NCI-H748 treated with DMSO at 0.1 percent for 48 hours (cell line): ENCODE data around the gene GPR18.
A peak's percentile ranks its signal among the peaks of the same experiment; 100 is the strongest.
"Not testable (repeated sequence)": the region's sequence is repeated elsewhere in the genome, so short reads cannot be mapped to it uniquely, and the experiment has no call there.

Experiments used
- DNase-seq: peaks from one replicate; lab custom pipeline; 2025; lab: John Stamatoyannopoulos, UW

GPR18 gene

DNA sequence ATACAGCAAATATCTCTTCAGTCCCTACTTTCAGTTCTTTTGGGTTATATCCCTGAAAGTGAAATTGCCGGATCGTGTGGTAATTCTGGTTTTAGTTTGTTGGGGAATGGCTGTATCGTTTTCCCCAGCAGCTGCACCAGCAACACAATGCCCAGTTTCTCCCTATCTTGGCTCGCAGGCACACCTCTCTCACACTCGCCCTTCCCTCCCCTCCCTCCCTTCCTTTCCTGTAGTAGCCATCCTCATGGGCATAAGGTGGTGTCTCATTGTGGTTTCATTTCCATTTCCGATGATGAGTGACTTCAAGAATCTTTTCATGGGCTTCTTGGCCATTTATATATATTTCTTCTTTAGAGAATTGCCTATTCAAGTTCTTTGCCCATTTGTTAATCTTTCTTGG lies 8.6 kb upstream of the GPR18 start:
- DNase-seq = no peak

DNA sequence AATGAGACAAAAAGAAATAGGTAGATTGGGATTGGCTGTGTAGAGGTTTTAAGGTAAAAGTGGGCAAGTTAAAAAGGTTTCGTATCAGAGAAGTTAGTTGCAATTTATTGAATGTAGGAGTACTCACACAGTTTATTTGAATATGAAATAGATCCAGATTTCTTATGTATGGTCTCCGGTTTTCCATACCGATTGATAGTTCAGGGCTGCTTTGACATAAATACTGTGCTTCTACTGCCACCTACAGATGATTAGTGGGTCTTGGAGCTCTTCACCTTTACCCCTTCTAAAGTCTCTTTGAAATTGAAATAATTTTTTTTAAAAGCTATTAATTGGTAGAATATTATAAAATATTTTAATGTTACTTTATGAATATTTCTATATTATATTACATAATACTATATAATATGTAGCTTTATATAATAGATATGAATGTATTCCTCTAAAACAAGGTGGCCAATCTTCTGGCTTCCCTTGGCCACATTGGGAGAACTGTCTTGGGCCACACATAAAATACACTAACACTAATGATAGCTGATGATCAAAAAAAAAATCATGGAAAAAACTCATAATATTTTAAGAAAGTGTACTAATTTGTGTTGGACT lies 7.7 kb upstream of the GPR18 start:
- peak; percentile 52 for DNase-seq

DNA sequence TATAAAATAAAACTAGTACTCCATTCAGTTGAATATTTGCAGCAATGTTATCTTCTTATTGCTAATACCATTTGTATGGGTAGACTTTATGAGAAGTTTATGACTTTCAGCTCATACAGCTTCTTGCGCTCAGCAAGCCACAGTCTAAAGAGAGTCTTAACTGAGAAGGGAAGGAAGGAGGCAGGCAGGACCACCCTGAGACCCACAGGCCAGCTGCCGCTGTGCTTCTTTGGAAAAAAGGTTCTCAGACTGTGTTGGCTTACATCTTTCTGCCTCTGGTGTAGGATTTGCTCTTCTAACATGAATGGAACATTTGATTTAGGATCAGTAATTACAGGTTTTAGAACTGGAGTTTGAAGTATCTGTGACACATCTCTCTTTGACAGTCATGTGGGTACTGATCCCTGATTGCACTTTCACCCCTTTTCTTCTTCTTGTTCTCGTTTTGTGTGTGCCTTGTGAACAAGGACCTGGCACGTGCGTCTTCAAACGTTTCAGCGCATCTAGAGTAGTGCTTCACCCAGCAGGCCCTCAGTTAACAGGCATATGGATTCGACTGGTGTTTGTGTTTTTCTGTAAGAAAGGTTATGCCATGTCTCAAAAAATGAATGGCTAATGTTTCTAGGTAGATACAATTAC lies 7.1 kb upstream of the GPR18 start:
- no peak for DNase-seq

DNA sequence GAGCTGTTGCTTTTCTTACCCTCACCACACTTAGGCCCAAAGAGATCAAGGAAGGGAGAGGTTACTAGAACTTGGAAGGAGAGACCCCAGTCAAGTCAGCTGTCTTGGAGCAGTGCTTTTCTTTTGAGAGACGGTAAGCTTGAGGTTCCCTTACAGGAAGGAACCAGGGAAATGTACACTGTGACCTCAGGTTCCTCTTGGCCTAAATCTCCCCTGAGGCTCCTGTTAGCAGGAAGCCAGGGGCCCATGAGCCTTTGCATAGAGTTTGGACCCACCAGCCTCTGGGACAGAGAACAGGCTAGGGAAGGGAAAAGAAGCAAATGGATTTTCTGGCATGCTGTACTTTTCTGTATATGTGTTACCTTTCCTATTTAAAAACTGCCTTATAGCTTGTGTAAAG lies 5.9 kb upstream of the GPR18 start:
- no peak for DNase-seq

DNA sequence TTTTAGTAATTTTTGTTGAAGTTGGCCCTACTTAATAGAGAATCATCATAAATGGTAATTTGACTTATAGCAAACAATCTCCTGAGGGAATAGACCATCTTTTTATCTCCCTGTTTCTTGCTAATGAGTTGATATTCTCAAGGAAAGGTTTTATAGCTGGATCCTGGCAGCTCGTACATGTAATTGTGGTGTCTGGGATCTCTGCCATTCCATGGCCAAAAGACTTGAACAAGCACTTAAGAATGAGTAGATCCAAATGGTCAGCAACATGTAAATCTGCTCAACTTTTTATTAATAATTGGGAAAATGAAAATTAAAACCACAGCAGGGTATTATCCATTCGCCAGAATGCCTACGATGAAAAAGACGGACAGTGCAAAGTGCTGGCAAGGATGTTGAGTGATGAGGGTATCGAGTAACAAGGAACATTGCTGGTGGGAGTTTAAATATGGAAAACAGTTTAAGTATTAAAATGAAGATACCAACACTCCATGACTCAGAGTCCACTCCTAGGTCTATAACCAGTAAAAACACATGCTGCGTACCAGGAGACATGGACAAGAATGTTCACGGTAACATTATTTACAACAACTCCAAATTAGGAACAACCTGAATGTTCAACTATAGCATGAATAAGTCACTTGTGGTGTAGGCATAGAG lies 5.1 kb upstream of the GPR18 start:
- DNase-seq = no peak

DNA sequence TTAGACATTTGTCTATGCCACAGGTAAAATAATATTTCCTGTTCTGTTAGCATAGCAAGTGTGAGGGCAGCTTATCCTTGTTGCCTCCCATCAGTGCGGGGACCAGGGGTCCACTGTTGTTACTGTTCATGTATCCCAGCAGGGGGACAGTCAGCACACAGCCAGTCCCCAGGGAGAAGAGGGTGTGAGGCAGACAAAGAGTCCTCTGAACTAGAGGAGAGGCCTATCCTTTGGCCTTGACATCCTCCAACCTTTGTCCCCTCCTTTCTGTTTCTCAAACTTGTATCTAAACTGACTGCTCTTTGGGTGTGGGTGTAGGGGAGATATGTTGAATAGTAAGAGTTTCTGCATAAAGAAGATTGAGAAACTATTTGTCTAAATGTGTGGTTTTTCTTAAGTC lies 2.9 kb upstream of the GPR18 start:
- no peak for DNase-seq

DNA sequence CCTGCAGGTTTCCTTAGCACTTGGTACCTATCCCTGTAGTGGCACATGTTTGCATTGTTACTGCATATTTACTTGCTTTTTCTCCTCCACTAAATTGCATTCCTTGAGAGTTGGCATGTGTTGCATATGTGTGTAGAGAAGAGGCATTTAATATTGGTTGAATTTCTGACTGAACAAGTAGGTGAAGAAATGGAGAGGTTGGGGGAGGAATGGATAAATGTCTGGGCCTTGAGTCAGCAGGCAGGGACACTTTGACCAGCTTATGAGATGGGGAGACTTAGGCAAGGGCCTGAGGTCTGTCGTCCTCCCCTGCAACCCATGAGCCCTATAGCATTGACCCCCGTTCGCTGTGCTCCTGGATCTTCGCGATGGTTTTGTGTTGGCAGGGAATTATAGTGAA lies 2.0 kb upstream of the GPR18 start:
- DNase-seq = no peak

DNA sequence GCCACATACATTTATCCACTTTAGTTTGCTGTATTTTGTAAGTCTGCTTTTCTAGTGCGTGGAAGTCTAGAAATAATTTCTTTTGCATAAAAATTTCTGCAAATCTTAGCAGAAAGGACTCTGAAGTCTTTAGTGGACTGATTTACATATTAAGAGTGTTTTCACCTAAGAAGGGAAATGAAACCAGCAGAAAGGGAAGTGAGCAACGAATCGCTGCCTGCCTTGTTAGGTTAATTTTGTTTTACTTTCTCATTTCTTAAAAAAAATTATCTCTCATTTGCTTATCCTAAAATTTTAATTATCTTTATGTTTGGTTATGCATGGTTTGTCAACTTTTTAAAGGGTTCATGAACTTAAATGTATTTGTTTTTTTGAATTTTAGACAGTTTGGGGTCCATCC lies 767 bp upstream of the GPR18 start:
- DNase-seq = no peak

DNA sequence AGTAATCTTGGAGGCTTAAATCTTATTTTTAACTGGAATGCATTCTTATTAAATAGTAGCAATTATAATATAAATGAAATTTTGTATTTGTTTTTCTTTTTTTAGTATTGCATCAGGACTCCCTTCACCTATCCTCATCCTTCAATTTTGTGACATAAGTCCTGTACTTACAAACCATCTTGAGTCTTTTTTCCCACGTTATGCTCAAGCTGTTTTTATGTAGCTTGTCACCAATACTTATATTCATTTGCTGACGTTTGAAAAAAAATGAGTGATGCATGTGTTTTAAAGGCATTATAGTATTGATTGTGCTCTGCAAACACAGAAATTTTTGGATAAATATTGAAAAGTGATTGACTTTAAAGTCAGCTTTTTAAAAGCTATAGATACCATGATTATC lies 888 bp downstream of the GPR18 start:
- DNase-seq = no peak

DNA sequence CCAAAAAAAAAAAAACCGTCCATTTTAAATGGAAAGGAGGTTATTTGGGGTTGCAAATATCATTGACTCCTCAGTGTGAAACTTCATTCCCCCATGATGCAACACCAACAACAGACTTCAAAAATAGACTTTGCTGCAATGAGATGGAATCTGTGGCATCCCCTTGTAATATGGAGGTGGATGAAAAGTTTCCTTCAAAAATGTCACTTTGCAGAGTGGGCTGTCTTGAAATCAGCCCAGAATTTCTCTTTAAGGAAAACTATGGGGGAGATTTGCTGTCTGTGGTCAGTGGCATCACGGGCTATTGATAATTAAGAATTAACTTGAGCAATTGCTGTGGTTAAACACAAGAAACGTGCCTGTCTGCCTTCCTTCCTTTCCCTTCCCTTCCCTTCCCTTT lies 1.5 kb downstream of the GPR18 start:
- DNase-seq = no peak

DNA sequence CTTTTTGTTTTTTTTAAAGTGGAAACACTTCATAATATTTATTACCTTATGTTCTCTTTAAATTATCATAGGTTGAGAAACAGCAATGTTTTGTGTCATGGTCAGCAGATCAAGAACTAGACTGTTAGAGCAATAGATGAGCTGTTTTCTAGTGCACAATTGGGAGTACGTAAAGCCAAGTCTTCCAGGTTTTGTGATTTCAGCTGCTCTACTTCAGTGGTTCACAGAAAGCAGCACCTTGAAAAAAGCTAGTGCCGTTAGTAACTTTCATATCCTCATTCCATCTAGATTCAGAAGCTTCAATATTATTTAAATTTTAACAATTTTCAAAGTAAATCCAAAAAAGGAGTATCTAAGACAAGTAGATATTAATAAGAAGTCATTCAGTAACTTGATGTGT lies 1.9 kb downstream of the GPR18 start:
- no peak for DNase-seq

DNA sequence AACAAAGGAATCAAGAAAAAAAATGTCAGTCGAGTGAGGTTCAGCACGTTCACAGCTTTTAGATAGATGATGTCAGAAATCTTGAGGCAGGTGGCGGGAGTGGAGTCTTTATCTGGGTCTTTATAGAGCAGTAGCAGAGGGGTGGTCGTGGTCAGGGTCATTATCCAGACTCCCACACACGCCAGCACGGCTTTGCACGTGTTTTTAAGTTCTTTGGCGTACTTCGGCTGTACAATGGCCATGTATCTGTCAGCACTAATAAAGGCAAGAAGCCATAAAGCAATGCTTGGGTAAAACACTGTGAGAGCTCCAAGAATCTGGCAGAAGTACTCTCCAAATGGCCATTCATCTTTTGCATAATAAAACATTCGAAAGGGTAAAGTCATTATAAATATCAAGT lies 2.9 kb downstream of the GPR18 start:
- DNase-seq = no peak

DNA sequence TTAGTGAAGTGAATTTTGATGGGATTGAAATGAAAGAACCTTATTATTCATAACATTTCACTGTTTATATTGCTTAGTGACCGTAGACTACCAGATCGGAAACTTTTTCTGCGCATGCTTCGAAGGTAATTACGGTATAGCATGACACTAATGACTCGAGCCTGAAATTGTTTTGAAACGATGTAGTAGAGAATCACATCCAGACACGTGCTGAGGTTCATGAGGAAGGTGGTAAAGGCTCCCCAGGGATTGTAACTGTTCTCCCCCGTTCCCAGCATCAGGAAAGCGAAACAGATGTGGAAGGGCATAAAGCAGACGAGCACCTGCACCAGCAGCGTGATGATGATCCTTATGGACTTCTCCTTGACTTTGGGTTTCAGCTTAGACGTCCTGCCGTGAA lies 3.3 kb downstream of the GPR18 start:
- DNase-seq = no peak

DNA sequence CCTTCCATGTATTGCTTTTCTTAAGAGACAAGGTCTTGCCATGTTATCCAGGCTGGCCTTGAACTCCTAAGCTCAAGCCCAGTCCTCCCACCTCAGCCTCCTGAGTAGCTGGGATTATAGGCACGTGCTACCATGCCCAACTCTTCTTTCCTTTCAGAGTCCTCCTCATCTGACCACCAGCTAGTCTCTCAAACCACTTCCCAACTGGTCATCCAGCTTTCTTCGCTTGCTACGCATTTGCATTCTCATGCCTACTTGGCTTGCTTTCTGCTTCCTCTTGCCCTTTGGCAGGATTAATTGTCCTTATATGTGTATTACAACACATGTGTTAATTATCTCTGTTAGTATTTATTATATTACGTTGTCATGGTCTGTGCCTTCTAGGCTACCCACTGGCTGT lies 6.3 kb downstream of the GPR18 start:
- DNase-seq = no peak

DNA sequence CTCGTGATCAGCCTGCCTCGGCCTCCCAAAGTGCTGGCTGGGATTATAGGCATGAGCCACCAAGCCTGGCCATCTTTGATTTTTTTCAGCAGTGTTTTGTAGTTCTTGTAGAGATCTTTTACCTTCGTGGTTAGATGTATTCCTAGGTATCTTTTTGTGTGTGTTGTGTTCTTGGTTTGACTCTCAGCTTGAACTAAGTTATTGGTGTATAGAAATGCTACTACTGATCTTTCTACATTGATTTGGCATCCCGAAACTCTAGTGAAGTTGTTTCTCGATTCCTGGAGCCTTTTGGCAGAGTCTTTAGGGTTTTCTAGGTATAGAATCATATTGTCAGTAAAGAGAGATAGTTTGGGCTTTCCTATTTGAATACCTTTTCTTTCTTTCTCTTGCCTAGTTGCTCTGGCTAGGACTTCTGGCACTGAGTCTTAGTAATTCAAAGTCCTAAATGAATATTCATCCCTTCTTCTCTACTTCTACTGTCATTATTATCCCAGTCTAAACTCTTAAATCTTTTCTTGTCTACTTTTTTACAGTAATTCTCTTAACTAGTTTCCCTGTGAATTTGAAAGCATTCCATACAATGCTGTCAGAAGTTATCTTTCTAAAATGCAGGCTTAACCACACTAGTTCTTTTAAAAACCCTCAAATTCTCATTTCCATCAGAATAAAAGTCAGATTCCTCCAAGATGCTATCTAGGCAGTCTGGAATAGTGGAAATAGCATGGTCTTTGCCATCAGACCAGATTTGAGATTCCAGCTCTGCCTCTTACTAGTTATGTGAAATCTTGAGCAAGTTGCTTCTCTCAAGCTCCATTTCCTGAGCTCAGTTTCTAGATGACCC lies 7.0 kb downstream of the GPR18 start:
- DNase-seq = no peak

DNA sequence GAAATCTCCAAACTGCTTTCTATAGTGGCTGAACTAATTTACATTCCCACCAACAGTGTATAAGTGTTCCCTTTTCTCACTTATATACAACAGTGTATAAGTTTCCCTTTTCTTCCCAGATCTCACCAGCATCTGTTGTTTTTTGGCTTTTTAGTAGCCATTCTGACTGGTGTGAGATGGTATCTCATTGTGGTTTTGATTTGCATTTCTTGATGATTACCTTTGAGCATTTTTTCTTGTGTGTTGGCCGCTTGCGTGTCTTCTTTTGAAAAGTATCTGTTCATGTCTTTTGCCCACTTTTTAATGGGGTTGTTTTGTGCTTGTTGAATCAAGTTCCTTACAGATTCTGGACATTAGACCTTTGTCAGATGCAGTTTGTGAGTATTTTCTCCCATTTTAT lies 8.6 kb downstream of the GPR18 start:
- not testable (repeated sequence) for DNase-seq

DNA sequence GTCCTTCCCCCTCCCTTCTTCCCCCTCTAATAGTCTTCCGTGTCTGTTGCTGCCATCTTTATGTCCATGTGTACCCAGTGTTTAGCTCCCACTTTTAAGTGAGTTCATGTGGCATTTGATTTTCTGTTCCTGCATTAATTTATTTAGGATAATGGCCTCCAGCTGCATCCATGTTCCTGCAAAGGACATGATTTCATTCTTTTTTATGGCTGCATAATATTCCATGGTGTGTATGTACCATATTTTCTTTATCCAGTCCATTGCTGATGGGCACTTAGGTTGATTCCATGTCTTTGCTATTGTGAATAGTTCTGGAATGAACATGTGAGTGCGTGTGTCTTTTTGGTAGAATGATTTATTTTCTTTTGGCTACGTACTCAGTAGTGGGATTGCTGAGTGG lies 9.0 kb downstream of the GPR18 start:
- not testable (repeated sequence) for DNase-seq

DNA sequence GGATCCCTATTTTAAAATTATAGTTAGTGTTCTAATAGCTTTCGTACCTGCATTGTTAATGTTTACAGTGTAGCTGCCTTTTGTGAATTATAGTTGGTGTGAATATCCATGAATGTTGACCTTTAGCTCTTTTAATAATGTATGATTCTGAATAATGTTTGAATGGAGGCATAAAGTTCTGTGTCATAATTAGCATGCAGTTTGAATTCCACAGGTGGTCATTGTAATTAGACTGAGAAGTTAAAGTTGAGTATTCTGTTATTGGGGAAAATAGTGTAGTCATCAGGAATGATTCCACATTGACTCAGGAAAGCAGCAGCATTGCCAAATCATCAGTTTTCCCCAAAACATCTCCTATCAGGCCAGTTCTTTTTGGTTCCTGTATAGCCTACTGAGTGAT lies 12.1 kb downstream of the GPR18 start:
- no peak for DNase-seq

DNA sequence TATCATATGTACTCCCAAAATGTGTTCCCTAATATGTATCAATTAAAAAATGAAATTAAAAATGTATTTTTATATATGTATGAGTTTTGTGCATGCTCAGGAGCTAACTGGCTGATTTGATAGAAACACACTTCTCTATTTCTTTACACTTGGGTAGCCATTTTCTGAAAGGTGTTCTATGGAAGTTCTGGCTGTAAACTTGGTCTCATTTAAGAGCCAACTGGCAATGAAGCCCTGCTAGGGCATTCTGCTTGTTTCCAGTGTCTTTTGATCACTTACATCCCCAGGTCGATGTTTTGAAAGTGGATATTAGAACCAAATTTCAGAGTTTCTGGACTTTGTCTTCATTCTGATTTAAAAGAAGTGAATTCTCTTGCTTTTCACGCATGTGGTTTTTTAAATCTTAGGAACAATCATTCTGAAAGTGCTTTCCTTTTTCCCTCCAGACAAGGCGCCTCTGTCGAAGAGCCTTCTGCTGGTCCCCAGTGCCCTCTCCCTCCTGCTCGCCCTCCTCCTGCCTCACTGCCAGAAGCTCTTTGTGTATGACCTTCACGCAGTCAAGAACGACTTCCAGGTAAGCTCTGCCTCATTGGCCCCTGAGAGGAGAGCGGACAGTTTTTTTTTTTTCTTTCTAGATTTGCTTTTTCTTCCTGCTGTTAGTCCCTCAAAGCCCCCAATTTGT lies 20.1 kb downstream of the GPR18 start:
- DNase-seq = no peak

DNA sequence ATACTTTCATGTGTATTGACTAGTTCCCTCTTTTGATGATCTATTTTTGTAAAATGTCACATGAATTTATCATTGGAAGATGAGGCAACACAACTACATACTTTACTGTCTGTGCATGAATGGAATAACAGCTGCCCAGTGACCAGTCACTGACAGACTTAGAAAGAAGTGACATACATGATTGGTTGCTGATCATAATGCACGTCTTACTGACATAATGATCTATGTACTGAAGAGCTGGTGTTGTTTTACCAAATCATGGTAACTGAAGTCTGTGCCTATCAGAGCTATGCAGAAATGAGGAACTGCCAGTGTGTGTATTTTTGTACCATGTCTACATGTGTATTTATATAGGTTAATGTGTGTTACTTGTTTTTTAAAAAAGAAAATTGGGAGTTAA lies 26.5 kb downstream of the GPR18 start:
- DNase-seq = no peak

DNA sequence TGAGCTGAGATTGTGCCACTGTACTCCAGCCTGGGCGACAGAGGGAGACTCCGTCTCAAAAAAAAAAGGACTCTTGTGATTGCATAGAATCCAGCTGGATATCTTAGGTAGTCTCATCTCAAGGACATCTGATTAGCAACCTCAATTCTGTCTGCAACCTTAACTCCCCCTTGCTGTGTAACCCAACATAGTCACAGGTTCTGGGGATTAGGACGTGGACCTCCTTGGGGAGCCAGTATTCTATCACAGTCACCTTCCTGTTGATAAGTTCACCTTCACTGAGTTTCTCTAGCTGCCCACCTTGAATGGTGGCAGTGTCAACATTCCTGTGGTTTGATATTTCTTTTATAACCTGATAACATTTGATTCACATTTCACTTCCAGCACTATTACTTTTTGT lies 27.2 kb downstream of the GPR18 start:
- no peak for DNase-seq

DNA sequence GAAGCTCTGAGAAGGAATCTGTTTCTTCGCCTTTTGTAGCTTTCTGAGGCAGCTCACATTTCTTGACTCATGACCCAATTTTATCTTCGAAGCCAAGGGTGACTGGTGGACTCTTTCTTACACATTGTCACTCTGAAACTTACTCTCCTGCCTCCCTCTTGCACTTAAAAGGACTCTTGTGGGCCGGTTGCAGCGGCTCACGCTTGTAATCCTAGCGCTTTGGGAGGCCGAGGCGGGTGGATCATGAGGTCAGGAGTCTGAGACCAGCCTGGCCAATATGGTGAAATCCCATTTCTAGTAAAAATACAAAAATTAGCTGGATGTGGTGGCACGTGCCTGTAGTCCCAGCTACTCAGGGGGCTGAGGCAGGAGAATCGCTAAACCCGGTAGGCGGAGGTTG lies 27.6 kb downstream of the GPR18 start:
- DNase-seq = not testable (repeated sequence)
